H1 (cell line): ENCODE data around the gene PXN. TPM values are rescaled to one million over a fixed set of nuclear protein-coding genes. Genes with fewer than 3 reads are reported as not detected.
"Not testable (repeated sequence)": the region's sequence is repeated elsewhere in the genome, so short reads cannot be mapped to it uniquely, and the experiment has no call there.

Experiments used
- CTCF ChIA-PET: fragments of 300-600 bp; sonication (Branson Sonifier 250); formaldehyde crosslinking; loops from one replicate; lab custom pipeline; 2021; ENCODE audit not compliant: partially characterized antibody; lab: Charles Lee
- POLR2A ChIA-PET: fragments of 300-600 bp; sonication (Branson Sonifier 250); formaldehyde crosslinking; loops from one replicate; lab custom pipeline; 2021; ENCODE audit warnings: inconsistent platforms; ENCODE audit not compliant: partially characterized antibody; lab: Charles Lee
- DNase-seq, 2 experiments: peaks; one replicate each; pipeline versions ENCODE4 v3.0.0 to v3.0.0-alpha.2; 2010 to 2022; ENCODE audit warnings: low spot score in 2 of 2, low read depth in 1 of 2, mixed read lengths in 1 of 2
- FAIRE-seq: peaks from 2 replicates; lab custom pipeline; 2011; peaks lifted over from hg19 to GRCh38; lab: Jason Lieb, UNC
- H2AFZ ChIP-seq: 2 replicates; pipeline ENCODE4 v1.8.1; 2012; ENCODE audit warnings: low read length, inconsistent platforms
- H2AK5ac ChIP-seq: 2 replicates; pipeline ENCODE4 v1.6.1; 2013; ENCODE audit warnings: low read depth, low read length
- H2BK120ac ChIP-seq: replicated peaks from 2 replicates; pipeline ENCODE3; 2013; ENCODE audit warnings: low read depth, low read length, inconsistent platforms
- H2BK12ac ChIP-seq: 2 replicates; pipeline ENCODE4 v1.6.1; 2013; ENCODE audit warnings: low read depth, low read length
- H2BK15ac ChIP-seq: 2 replicates; pipeline ENCODE4 v1.6.1; 2013; ENCODE audit warnings: low read length
- H2BK20ac ChIP-seq: 2 replicates; pipeline ENCODE4 v1.6.1; 2013; ENCODE audit warnings: low read length
- H2BK5ac ChIP-seq: 2 replicates; pipeline ENCODE4 v1.6.1; 2013; ENCODE audit warnings: low read depth, low read length
- H3K14ac ChIP-seq: 2 replicates; pipeline ENCODE4 v1.6.1; 2013; ENCODE audit warnings: inconsistent platforms; ENCODE audit not compliant: insufficient read length
- H3K18ac ChIP-seq: 2 replicates; pipeline ENCODE4 v1.6.1; 2013; ENCODE audit warnings: low read length; ENCODE audit errors: extremely low read depth
- H3K23ac ChIP-seq: 2 replicates; pipeline ENCODE4 v1.6.1; 2013; ENCODE audit warnings: inconsistent platforms; ENCODE audit not compliant: insufficient read length
- H3K23me2 ChIP-seq: 2 replicates; pipeline ENCODE4 v1.6.1; 2013; ENCODE audit warnings: low read depth, low read length
- H3K27ac ChIP-seq: 2 replicates; pipeline ENCODE4 v1.6.1; 2011; ENCODE audit warnings: low read depth, low read length, inconsistent platforms
- H3K27me3 ChIP-seq, 4 experiments: replicated peaks in 1 of 4; 1 replicate in 1 of 4; 2 replicates in 3 of 4; pipeline versions ENCODE4 v1.6.1 to v1.8.1; 2011 to 2013; ENCODE audit warnings: low read length in 3 of 4, mild to moderate bottlenecking in 3 of 4, inconsistent platforms in 2 of 4, mixed read lengths in 2 of 4, moderate library complexity in 1 of 4; ENCODE audit not compliant: control insufficient read depth in 3 of 4, insufficient read depth in 3 of 4; ENCODE audit errors: extremely low read depth in 1 of 4
- H3K36me3 ChIP-seq, 4 experiments: 2 replicates each; pipeline versions ENCODE4 v1.6.1 to v1.8.1; 2011 to 2013; ENCODE audit warnings: mild to moderate bottlenecking in 4 of 4, low read length in 3 of 4, moderate library complexity in 2 of 4, control low read depth in 1 of 4, inconsistent platforms in 1 of 4; ENCODE audit not compliant: insufficient read depth in 4 of 4, control insufficient read depth in 2 of 4
- H3K4ac ChIP-seq: replicated peaks from 2 replicates; pipeline ENCODE3; 2013; ENCODE audit warnings: low read length, low read depth, mixed read lengths, inconsistent platforms; ENCODE audit not compliant: insufficient read length
- H3K4me1 ChIP-seq, 4 experiments: replicated peaks in 1 of 4; 1 replicate in 1 of 4; 2 replicates in 3 of 4; pipeline versions ENCODE4 v1.6.1 to v1.8.1; 2011 to 2013; ENCODE audit warnings: low read length in 3 of 4, inconsistent platforms in 2 of 4, mixed read lengths in 1 of 4; ENCODE audit not compliant: insufficient read depth in 4 of 4, control insufficient read depth in 3 of 4
- H3K4me2 ChIP-seq, 2 experiments: 2 replicates each; pipeline versions ENCODE4 v1.6.1 to v1.8.1; 2011 to 2013; ENCODE audit warnings: low read depth in 2 of 2, low read length in 2 of 2, control low read depth in 1 of 2, inconsistent platforms in 1 of 2, mild to moderate bottlenecking in 1 of 2; ENCODE audit not compliant: insufficient read depth in 1 of 2
- H3K4me3 ChIP-seq, 4 experiments: fragments of 200-600, 300-600 bp in 1 of 4; sonication (generic), shearing (Covaris generic), sonication (Bioruptor Twin) in 1 of 4; 2 replicates each; pipeline versions ENCODE4 v1.5.1 to v1.8.1; 2011 to 2016; ENCODE audit warnings: low read length in 4 of 4, low read depth in 3 of 4, control low read depth in 2 of 4, inconsistent platforms in 2 of 4, mild to moderate bottlenecking in 2 of 4, mixed read lengths in 1 of 4, moderate library complexity in 1 of 4; ENCODE audit not compliant: insufficient read depth in 2 of 4; ENCODE audit errors: extremely low read depth in 1 of 4
- H3K56ac ChIP-seq: replicated peaks from 2 replicates; pipeline ENCODE3; 2013; ENCODE audit warnings: low read depth, mild to moderate bottlenecking, mixed read lengths, low read length, inconsistent platforms; ENCODE audit not compliant: insufficient read length
- H3K79me1 ChIP-seq: 2 replicates; pipeline ENCODE4 v1.6.1; 2013; ENCODE audit warnings: low read depth, low read length, control low read depth
- H3K79me2 ChIP-seq, 2 experiments: 2 replicates each; pipeline versions ENCODE4 v1.6.1 to v1.8.1; 2012 to 2013; ENCODE audit warnings: low read length in 2 of 2, mild to moderate bottlenecking in 2 of 2, inconsistent platforms in 1 of 2; ENCODE audit not compliant: insufficient read depth in 2 of 2, control insufficient read depth in 1 of 2
- H3K9ac ChIP-seq, 4 experiments: replicated peaks in 1 of 4; 1 replicate in 1 of 4; 2 replicates in 3 of 4; pipeline versions ENCODE4 v1.6.1 to v1.8.1; 2011 to 2013; ENCODE audit warnings: low read depth in 3 of 4, low read length in 3 of 4, control low read depth in 2 of 4, mild to moderate bottlenecking in 2 of 4, moderate library complexity in 2 of 4, inconsistent platforms in 1 of 4; ENCODE audit errors: extremely low read depth in 1 of 4
- H3K9me3 ChIP-seq, 2 experiments: 2 replicates each; pipeline versions ENCODE4 v1.6.1 to v1.8.1; 2012 to 2013; ENCODE audit warnings: mild to moderate bottlenecking in 2 of 2, moderate library complexity in 2 of 2, control low read depth in 1 of 2, inconsistent platforms in 1 of 2, low read depth in 1 of 2, low read length in 1 of 2, mixed read lengths in 1 of 2; ENCODE audit not compliant: insufficient read depth in 2 of 2
- H4K20me1 ChIP-seq, 2 experiments: replicated peaks in 1 of 2; 2 replicates each; pipeline versions ENCODE3 to v1.8.1; 2011 to 2013; ENCODE audit warnings: inconsistent platforms in 2 of 2, low read length in 2 of 2, mild to moderate bottlenecking in 1 of 2; ENCODE audit not compliant: insufficient read depth in 2 of 2, control insufficient read depth in 1 of 2
- H4K5ac ChIP-seq: 2 replicates; pipeline ENCODE4 v1.6.1; 2013; ENCODE audit warnings: low read length, low read depth, mixed read lengths, inconsistent platforms; ENCODE audit not compliant: insufficient read length
- H4K8ac ChIP-seq: 2 replicates; pipeline ENCODE4 v1.8.0; 2013; ENCODE audit warnings: mild to moderate bottlenecking, moderate library complexity, low read length, inconsistent platforms; ENCODE audit not compliant: insufficient read depth; ENCODE audit errors: extremely low read depth
- H4K91ac ChIP-seq: replicated peaks from 2 replicates; pipeline ENCODE3; 2013; ENCODE audit warnings: low read length, mixed read lengths, inconsistent platforms; ENCODE audit not compliant: insufficient read length
- WGBS, 2 experiments: shearing (Covaris generic) in 1 of 2; methylation state at CpG; one replicate each; pipeline versions ENCODE4 v1.1.6 to v1.1.7; 2013 to 2015; ENCODE audit warnings: low lambda C conversion rate in 2 of 2, mixed read lengths in 2 of 2, inconsistent platforms in 1 of 2, low coverage in 1 of 2, missing lambda C conversion rate in 1 of 2; ENCODE audit not compliant: insufficient replicate concordance in 2 of 2, insufficient coverage in 1 of 2, insufficient read length in 1 of 2; ENCODE audit errors: extremely low coverage in 1 of 2, missing lambda C conversion rate in 1 of 2; 5-methylcytosine and 5-hydroxymethylcytosine counted together
- polyA plus RNA-seq, 7 experiments: library from polyadenylated mRNA; depleted of rRNA in 3 of 7; stranded (reverse) in 5 of 7; unstranded in 2 of 7; fragments of >200 nt in 5 of 7; fragments of 200-250 nt in 2 of 7; gene quantifications; 1 replicate in 5 of 7; 2 replicates in 1 of 7; 4 replicates in 1 of 7; pipeline versions ENCODE4 v1.2.1 to v1.2.3, GENCODE V29; 2011 to 2013; ENCODE audit warnings: missing spikeins in 2 of 7, mixed read lengths in 2 of 7
- total RNA-seq: library from RNA; stranded (reverse); fragmentation: NEBNext Ultra II Directional; extraction: Animal tissue kit (Norgen Biotek cat#: 25700); gene quantifications from 2 replicates; pipeline ENCODE4 v1.2.1, GENCODE V29; 2021

PXN gene
- total and polyA plus RNA-seq, 2 of the 8 experiments (the other 6 are each of a cell fraction or from before 2014, with no cell fraction given) = 51.0 to 105 TPM

DNA sequence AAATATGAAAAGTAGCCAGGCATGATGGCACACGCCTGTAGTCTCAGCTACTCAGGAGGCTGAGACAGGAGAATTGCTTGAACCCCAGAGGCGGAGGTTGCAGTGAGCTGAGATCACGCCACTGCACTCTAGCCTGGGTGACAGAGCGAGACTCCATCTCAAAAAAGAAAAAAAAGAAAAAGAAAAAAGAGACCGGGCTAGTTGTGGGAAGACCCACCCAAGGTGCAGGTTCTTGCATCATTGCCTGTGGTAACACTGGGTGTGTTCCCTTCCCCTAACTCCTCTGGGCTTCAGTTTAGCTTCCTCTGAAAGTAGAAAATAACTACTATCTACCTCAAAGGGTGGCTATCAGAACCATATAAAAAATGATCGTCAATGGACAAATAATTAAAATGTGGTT is 12.2 kb downstream of the PXN start:
- H3K56ac ChIP-seq, H3K27ac ChIP-seq, H3K23ac ChIP-seq, H4K91ac ChIP-seq, H2AK5ac ChIP-seq, H2BK5ac ChIP-seq, H3K23me2 ChIP-seq, H2BK12ac ChIP-seq, H2BK20ac ChIP-seq, H3K18ac ChIP-seq, H3K4me3 ChIP-seq, H3K4me2 ChIP-seq, H2AFZ ChIP-seq, H2BK15ac ChIP-seq, H4K8ac ChIP-seq, H3K14ac ChIP-seq, H3K9me3 ChIP-seq, H3K4ac ChIP-seq, H2BK120ac ChIP-seq, H3K36me3 ChIP-seq, H3K27me3 ChIP-seq, FAIRE-seq, H4K5ac ChIP-seq, DNase-seq, H3K9ac ChIP-seq: not testable (repeated sequence)
- ChIA-PET CTCF (interaction anchor here (22.3 to 34.8 kb wide), 3 partner anchors 3 to 28 kb away, joined by 741 to 930 read pairs (median 741); partner anchors contain the start of gene PXN), POLR2A (interaction anchor here (67.0 to 88.3 kb wide), 2 partner anchors 14 to 25 kb away, joined by 4270 read pairs; partner anchors contain the start of genes GCN1, PXN, RNU4-1 and RNU4-2)
- Histone ChIP-seq H3K79me2 (peaks cover 0 to 69% of the 10 kb centered on the region in 2 experiments; a peak in 3 of 4 replicates), H3K4me1 (peaks cover 4 to 17% (median 10%) of the 10 kb centered on the region in 4 experiments), H4K20me1 (peaks cover 9 to 18% of the 10 kb centered on the region in 2 experiments), H3K79me1 (peaks cover 16% of the 10 kb centered on the region)
- WGBS, 2 experiments = 100% methylated on average over 6 of the region's 6 CpGs; no CpG with 5 or more reads in 1 of the 2 experiments
